ENCODE results near the gene CSNK1G2. TPM values are rescaled to one million over a fixed set of nuclear protein-coding genes. Genes with fewer than 3 reads are reported as not detected.
A peak's percentile ranks its signal among the peaks of the same experiment; 100 is the strongest.

Gene CSNK1G2
- total RNA-seq, 1 experiment from 2014 or later, result 44.4 TPM

DNA sequence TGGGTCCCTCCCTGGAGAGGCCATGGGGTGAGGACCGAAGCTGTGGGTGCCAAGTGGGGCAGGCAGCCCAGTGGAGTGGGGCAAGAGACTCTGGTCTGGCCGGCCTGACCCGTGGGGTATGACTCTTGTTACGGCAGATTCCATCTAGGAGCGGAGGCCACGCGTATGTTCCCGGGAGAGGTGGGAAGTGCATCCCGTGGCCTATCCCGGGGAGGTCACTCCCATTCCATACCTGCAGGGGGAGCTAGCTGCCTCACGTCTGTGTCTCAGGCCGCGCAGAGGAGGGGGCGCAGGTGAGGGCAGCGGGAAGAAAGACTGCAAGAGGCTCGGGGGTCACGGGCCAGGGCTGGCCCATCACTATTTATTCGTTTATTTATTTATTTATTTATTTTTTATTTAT lies 4.9 kb downstream of the CSNK1G2 start:
- peak; percentile 47 to 58 for TF ChIP-seq CTCF (IDR thresholded peaks at IDR 0.05; ENCODE audit: insufficient read depth in 1 of 2, low read depth in 1 of 2, low read length in 1 of 2, severe bottlenecking in 1 of 2, unreplicated experiment in 1 of 2)
- intact Hi-C loops (cut with micrococcal nuclease; ENCODE audit: unreplicated experiment), result no loop called here
- Histone ChIP-seq H3K27me3 (replicated peaks; ENCODE audit: control insufficient read depth, insufficient read depth, low read length) (no peaks in the 10 kb centered on the region), H3K36me3 (ENCODE audit: control insufficient read depth, insufficient read depth, low read length) (no peaks in the 10 kb centered on the region; the same call in 1 of the 2 replicates), H3K4me1 (no peaks in the 10 kb centered on the region), H3K9me3 (no peaks in the 10 kb centered on the region), H3K4me3 (ENCODE audit: low read depth, low read length) (no peak overlapping the region)
- CTCF ChIA-PET, result interaction anchor here (0.7 to 1.0 kb wide), 3 partner anchors 18 to 452 kb away, joined by 3 to 5 read pairs (median 3); no protein-coding TSS in a partner anchor
- H3K9me3 Mint-ChIP-seq (ENCODE audit: unreplicated experiment), result no peaks in the 10 kb centered on the region
- POLR2A ChIA-PET, result no interaction called here
- no peaks in the 10 kb centered on the region for H3K27me3 Mint-ChIP-seq (ENCODE audit: insufficient read depth, unreplicated experiment)
- peak; percentile 53 to 62 for DNase-seq
- H3K4me3 Mint-ChIP-seq (ENCODE audit: unreplicated experiment), result no peak overlapping the region
- H3K27ac Mint-ChIP-seq (ENCODE audit: unreplicated experiment), result no peak overlapping the region
- peaks cover 16% of the 10 kb centered on the region for H3K36me3 Mint-ChIP-seq (ENCODE audit: insufficient read depth, unreplicated experiment)
- BruUV-seq (replicated peaks), result no TSS peak
- H3K4me1 Mint-ChIP-seq (ENCODE audit: low read depth, unreplicated experiment), result no peaks in the 10 kb centered on the region

GRCh38 chr19:1947651-1948209 lies 6.8 kb downstream of the CSNK1G2 start:
- DNase-seq, result no peak
- CTCF ChIA-PET, result no interaction called here
- Mint-ChIP-seq H3K9me3 (ENCODE audit: unreplicated experiment) (no peaks in the 10 kb centered on the region), H3K27me3 (ENCODE audit: insufficient read depth, unreplicated experiment) (no peaks in the 10 kb centered on the region), H3K36me3 (ENCODE audit: insufficient read depth, unreplicated experiment) (peaks cover 21% of the 10 kb centered on the region), H3K27ac (ENCODE audit: unreplicated experiment) (no peak overlapping the region), H3K4me3 (ENCODE audit: unreplicated experiment) (no peak overlapping the region), H3K4me1 (ENCODE audit: low read depth, unreplicated experiment) (no peaks in the 10 kb centered on the region)
- Histone ChIP-seq H3K9me3 (no peaks in the 10 kb centered on the region), H3K36me3 (ENCODE audit: control insufficient read depth, insufficient read depth, low read length) (no peaks in the 10 kb centered on the region; the same call in 1 of the 2 replicates), H3K4me1 (no peaks in the 10 kb centered on the region), H3K4me3 (ENCODE audit: low read depth, low read length) (no peak overlapping the region), H3K27me3 (replicated peaks; ENCODE audit: control insufficient read depth, insufficient read depth, low read length) (no peaks in the 10 kb centered on the region)
- TF ChIP-seq CTCF (IDR thresholded peaks at IDR 0.05; ENCODE audit: insufficient read depth in 1 of 2, low read depth in 1 of 2, low read length in 1 of 2, severe bottlenecking in 1 of 2, unreplicated experiment in 1 of 2), result no peak
- POLR2A ChIA-PET, result no interaction called here
- intact Hi-C loops (cut with micrococcal nuclease; ENCODE audit: unreplicated experiment), result no loop called here
- BruUV-seq (replicated peaks), result no TSS peak

GRCh38 chr19:1949304-1950101 lies 8.5 kb downstream of the CSNK1G2 start:
- no TSS peak for BruUV-seq (replicated peaks)
- Histone ChIP-seq H3K4me3 (ENCODE audit: low read depth, low read length) (no peak overlapping the region), H3K9me3 (no peaks in the 10 kb centered on the region), H3K4me1 (no peaks in the 10 kb centered on the region), H3K36me3 (ENCODE audit: control insufficient read depth, insufficient read depth, low read length) (no peaks in the 10 kb centered on the region; the same call in 1 of the 2 replicates), H3K27me3 (replicated peaks; ENCODE audit: control insufficient read depth, insufficient read depth, low read length) (no peaks in the 10 kb centered on the region)
- no peaks in the 10 kb centered on the region for H3K4me1 Mint-ChIP-seq (ENCODE audit: low read depth, unreplicated experiment)
- ChIA-PET CTCF (no interaction called here), POLR2A (no interaction called here)
- intact Hi-C loops (cut with micrococcal nuclease; ENCODE audit: unreplicated experiment), result no loop called here
- H3K27me3 Mint-ChIP-seq (ENCODE audit: insufficient read depth, unreplicated experiment), result no peaks in the 10 kb centered on the region
- peaks cover 21% of the 10 kb centered on the region for H3K36me3 Mint-ChIP-seq (ENCODE audit: insufficient read depth, unreplicated experiment)
- H3K4me3 Mint-ChIP-seq (ENCODE audit: unreplicated experiment), result no peak overlapping the region
- no peak for TF ChIP-seq CTCF (IDR thresholded peaks at IDR 0.05; ENCODE audit: insufficient read depth in 1 of 2, low read depth in 1 of 2, low read length in 1 of 2, severe bottlenecking in 1 of 2, unreplicated experiment in 1 of 2)
- H3K27ac Mint-ChIP-seq (ENCODE audit: unreplicated experiment), result no peak overlapping the region
- no peaks in the 10 kb centered on the region for H3K9me3 Mint-ChIP-seq (ENCODE audit: unreplicated experiment)
- DNase-seq, result no peak
